ENCODE data around the gene SGPP1.
"Not testable (repeated sequence)": the region's sequence is repeated elsewhere in the genome, so short reads cannot be mapped to it uniquely, and the experiment has no call there.

The SGPP1 gene

GRCh38 chr14:63727736-63728728, at the start of gene SGPP1:
Gene SGPP1, minus strand, starts transcription at chr14:63728065. Its CDS starts 121 bp downstream, at chr14:63727944.
- peak; percentile 12 for DNase-seq (ENCODE audit: low read depth)
- peak within 1 kb of the TSS; percentile 74 for H3K4me3 ChIP-seq (ENCODE audit: low read depth, low read length)

GRCh38 chr14:63777024-63777423, 49.2 kb upstream of the SGPP1 start:
- no peak overlapping the region for H3K4me3 ChIP-seq (ENCODE audit: low read depth, low read length)
- no peak for DNase-seq (ENCODE audit: low read depth)

- DNase-seq (ENCODE audit: low read depth) = no peak
- H3K4me3 ChIP-seq (ENCODE audit: low read depth, low read length) = no peak overlapping the region
Observed at GRCh38 chr14:63773504-63773903, 45.6 kb upstream of the SGPP1 start.

- H3K4me3 ChIP-seq (ENCODE audit: low read depth, low read length) = no peak overlapping the region
- no peak for DNase-seq (ENCODE audit: low read depth)
Observed at GRCh38 chr14:63770187-63770807, 42.4 kb upstream of the SGPP1 start.

GRCh38 chr14:63766611-63767010, 38.7 kb upstream of the SGPP1 start:
- no peak overlapping the region for H3K4me3 ChIP-seq (ENCODE audit: low read depth, low read length)
- DNase-seq (ENCODE audit: low read depth) = no peak

GRCh38 chr14:63764620-63765139, 36.8 kb upstream of the SGPP1 start:
- H3K4me3 ChIP-seq (ENCODE audit: low read depth, low read length) = no peak overlapping the region
- DNase-seq (ENCODE audit: low read depth) = no peak

GRCh38 chr14:63764103-63764502, 36.2 kb upstream of the SGPP1 start:
- DNase-seq (ENCODE audit: low read depth) = no peak
- H3K4me3 ChIP-seq (ENCODE audit: low read depth, low read length) = no peak overlapping the region

GRCh38 chr14:63761351-63762117, 33.7 kb upstream of the SGPP1 start:
- DNase-seq (ENCODE audit: low read depth) = no peak
- no peak overlapping the region for H3K4me3 ChIP-seq (ENCODE audit: low read depth, low read length)

GRCh38 chr14:63760014-63760413, 32.1 kb upstream of the SGPP1 start:
- DNase-seq (ENCODE audit: low read depth) = no peak
- H3K4me3 ChIP-seq (ENCODE audit: low read depth, low read length) = no peak overlapping the region

GRCh38 chr14:63759456-63759855, 31.6 kb upstream of the SGPP1 start:
- H3K4me3 ChIP-seq (ENCODE audit: low read depth, low read length) = no peak overlapping the region
- DNase-seq (ENCODE audit: low read depth) = no peak

GRCh38 chr14:63757211-63757610, 29.3 kb upstream of the SGPP1 start:
- no peak for DNase-seq (ENCODE audit: low read depth)
- H3K4me3 ChIP-seq (ENCODE audit: low read depth, low read length) = no peak overlapping the region

- peak; percentile 49 for DNase-seq (ENCODE audit: low read depth)
Observed at GRCh38 chr14:63752449-63753169, 24.7 kb upstream of the SGPP1 start.

GRCh38 chr14:63751076-63751475, 23.2 kb upstream of the SGPP1 start:
- H3K4me3 ChIP-seq (ENCODE audit: low read depth, low read length); DNase-seq (ENCODE audit: low read depth): not testable (repeated sequence)

More at GRCh38 chr14:63752449-63753169, 24.7 kb upstream of the SGPP1 start:
- no peak overlapping the region for H3K4me3 ChIP-seq (ENCODE audit: low read depth, low read length)

GRCh38 chr14:63747846-63748245, 20.0 kb upstream of the SGPP1 start:
- no peak overlapping the region for H3K4me3 ChIP-seq (ENCODE audit: low read depth, low read length)
- no peak for DNase-seq (ENCODE audit: low read depth)

GRCh38 chr14:63745858-63746425, 18.1 kb upstream of the SGPP1 start:
- no peak for DNase-seq (ENCODE audit: low read depth)

GRCh38 chr14:63745272-63745671, 17.4 kb upstream of the SGPP1 start:
- DNase-seq (ENCODE audit: low read depth) = no peak
- H3K4me3 ChIP-seq (ENCODE audit: low read depth, low read length) = no peak overlapping the region

More at GRCh38 chr14:63745858-63746425, 18.1 kb upstream of the SGPP1 start:
- no peak overlapping the region for H3K4me3 ChIP-seq (ENCODE audit: low read depth, low read length)

GRCh38 chr14:63737582-63738006, 9.7 kb upstream of the SGPP1 start:
- no peak overlapping the region for H3K4me3 ChIP-seq (ENCODE audit: low read depth, low read length)
- DNase-seq (ENCODE audit: low read depth) = no peak

- no peak overlapping the region for H3K4me3 ChIP-seq (ENCODE audit: low read depth, low read length)
Observed at GRCh38 chr14:63735720-63736119, 7.9 kb upstream of the SGPP1 start.

GRCh38 chr14:63730659-63731058, 2.8 kb upstream of the SGPP1 start:
- H3K4me3 ChIP-seq (ENCODE audit: low read depth, low read length) = no peak overlapping the region
- DNase-seq (ENCODE audit: low read depth) = no peak

More at GRCh38 chr14:63735720-63736119, 7.9 kb upstream of the SGPP1 start:
- DNase-seq (ENCODE audit: low read depth) = no peak

Measured in skeletal muscle cell (primary cell).